SH-SY5Y (cell line): ENCODE measurements around the gene DNAJC6.

Experiments
- GATA2 ChIP-seq: IDR thresholded peaks from 2 replicates; pipeline ENCODE4 v1.6.1; 2011; ENCODE audit warnings: mild to moderate bottlenecking, low read depth, low read length
- GATA3 ChIP-seq: IDR thresholded peaks from 2 replicates; pipeline ENCODE4 v1.6.1; 2011; ENCODE audit warnings: low read depth, mild to moderate bottlenecking, low read length, moderate library complexity

DNAJC6 gene

GRCh38 chr1:65319754-65320153 is 10.4 kb downstream of the DNAJC6 start:
- no peak for TF ChIP-seq GATA2
- TF ChIP-seq GATA3, result no peak

- TF ChIP-seq GATA2 (no peak), GATA3 (no peak)
Measured at GRCh38 chr1:65321879-65322278, 12.5 kb downstream of the DNAJC6 start.

GRCh38 chr1:65323246-65323645 is 13.9 kb downstream of the DNAJC6 start:
- TF ChIP-seq GATA3, result no peak
- no peak for TF ChIP-seq GATA2

GRCh38 chr1:65330021-65330420 is 20.7 kb downstream of the DNAJC6 start:
- TF ChIP-seq GATA2, result no peak
- TF ChIP-seq GATA3, result no peak

- TF ChIP-seq GATA2, result no peak
- TF ChIP-seq GATA3, result no peak
Measured at GRCh38 chr1:65330822-65331221, 21.5 kb downstream of the DNAJC6 start.

GRCh38 chr1:65332821-65333220 is 23.5 kb downstream of the DNAJC6 start:
- TF ChIP-seq GATA3 (no peak), GATA2 (no peak)

- TF ChIP-seq GATA3 (no peak), GATA2 (no peak)
Measured at GRCh38 chr1:65334081-65334480, 24.7 kb downstream of the DNAJC6 start.

GRCh38 chr1:65339866-65340468 is 30.6 kb downstream of the DNAJC6 start:
- TF ChIP-seq GATA2, result no peak
- TF ChIP-seq GATA3, result no peak

GRCh38 chr1:65341381-65341780 is 32.0 kb downstream of the DNAJC6 start:
- TF ChIP-seq GATA3 (no peak), GATA2 (no peak)

GRCh38 chr1:65343286-65343685 is 33.9 kb downstream of the DNAJC6 start:
- TF ChIP-seq GATA2, result no peak
- no peak for TF ChIP-seq GATA3

- TF ChIP-seq GATA2 (no peak), GATA3 (no peak)
Measured at GRCh38 chr1:65344171-65344814, 35.0 kb downstream of the DNAJC6 start.

GRCh38 chr1:65346190-65346589 is 36.8 kb downstream of the DNAJC6 start:
- TF ChIP-seq GATA3 (no peak), GATA2 (no peak)

GRCh38 chr1:65355031-65355712 is 45.8 kb downstream of the DNAJC6 start:
- no peak for TF ChIP-seq GATA3
- TF ChIP-seq GATA2, result no peak

GRCh38 chr1:65357291-65357960 is 48.1 kb downstream of the DNAJC6 start:
- TF ChIP-seq GATA2 (no peak), GATA3 (no peak)

- TF ChIP-seq GATA2, result no peak
- TF ChIP-seq GATA3, result no peak
Measured at GRCh38 chr1:65359888-65360287, 50.5 kb downstream of the DNAJC6 start.

- TF ChIP-seq GATA3 (no peak), GATA2 (no peak)
Measured at GRCh38 chr1:65360648-65361047, 51.3 kb downstream of the DNAJC6 start.
